Putamen (tissue), 1 donor: ENCODE measurements around the gene PLEKHA6.
"Not testable (repeated sequence)": the region's sequence is repeated elsewhere in the genome, so short reads cannot be mapped to it uniquely, and the experiment has no call there.

ENCODE experiments used
- DNase-seq: peaks from one replicate; pipeline ENCODE4 v3.0.0-alpha.2; 2016; ENCODE audit warnings: low spot score

Gene PLEKHA6

GRCh38 chr1:204314893-204315658 is 44.7 kb downstream of the PLEKHA6 start:
- DNase-seq = no peak

- no peak for DNase-seq
Observed at GRCh38 chr1:204314171-204314892, 45.4 kb downstream of the PLEKHA6 start.

- no peak for DNase-seq
Observed at GRCh38 chr1:204313675-204314074, 46.1 kb downstream of the PLEKHA6 start.

GRCh38 chr1:204310970-204311369 is 48.8 kb downstream of the PLEKHA6 start:
- DNase-seq = not testable (repeated sequence)

GRCh38 chr1:204308023-204308628 is 51.6 kb downstream of the PLEKHA6 start:
- DNase-seq = no peak

- DNase-seq = peak; percentile 40
Observed at GRCh38 chr1:204307334-204307883, 52.3 kb downstream of the PLEKHA6 start.

- DNase-seq = no peak
Observed at GRCh38 chr1:204306076-204306475, 53.7 kb downstream of the PLEKHA6 start.

- no peak for DNase-seq
Observed at GRCh38 chr1:204304067-204304466, 55.7 kb downstream of the PLEKHA6 start.

- no peak for DNase-seq
Observed at GRCh38 chr1:204302769-204303168, 57.0 kb downstream of the PLEKHA6 start.

GRCh38 chr1:204301171-204301957 is 58.4 kb downstream of the PLEKHA6 start:
- no peak for DNase-seq

GRCh38 chr1:204299814-204300365 is 59.8 kb downstream of the PLEKHA6 start:
- DNase-seq = no peak

GRCh38 chr1:204296431-204296988 is 63.2 kb downstream of the PLEKHA6 start:
- peak; percentile 41 for DNase-seq

GRCh38 chr1:204295671-204296070 is 64.1 kb downstream of the PLEKHA6 start:
- DNase-seq = no peak

GRCh38 chr1:204294357-204294756 is 65.4 kb downstream of the PLEKHA6 start:
- DNase-seq = no peak

GRCh38 chr1:204293605-204294337 is 66.0 kb downstream of the PLEKHA6 start:
- DNase-seq = no peak

- no peak for DNase-seq
Observed at GRCh38 chr1:204292740-204293139, 67.0 kb downstream of the PLEKHA6 start.

GRCh38 chr1:204289280-204289679 is 70.4 kb downstream of the PLEKHA6 start:
- no peak for DNase-seq

GRCh38 chr1:204288021-204288588 is 71.6 kb downstream of the PLEKHA6 start:
- no peak for DNase-seq

GRCh38 chr1:204287466-204287891 is 72.2 kb downstream of the PLEKHA6 start:
- peak; percentile 67 for DNase-seq

- DNase-seq = peak; percentile 67
Observed at GRCh38 chr1:204286831-204287421, 72.8 kb downstream of the PLEKHA6 start.
